Thyroid gland (tissue), 4 donors: ENCODE data around the gene LCE5A.
A peak's percentile ranks its signal among the peaks of the same experiment; 100 is the strongest.

Experiments
- POLR2A ChIP-seq, 2 donors: fragments of 450-650 bp; IDR thresholded peaks; one replicate each; pipeline ENCODE4 v1.6.1; 2017; ENCODE audit warnings: antibody characterized with exemption in 2 of 2, mild to moderate bottlenecking in 2 of 2, moderate library complexity in 1 of 2
- TF ChIP-seq, protein P1 (sequence below), 6 experiments: fragments of 200-600 bp in 3 of 6; fragments of 450-650 bp in 3 of 6; sonication (generic) in 3 of 6; IDR thresholded peaks; one replicate each; pipeline ENCODE4 v1.5.1; 2016 to 2019; ENCODE audit warnings: antibody characterized with exemption in 6 of 6, mild to moderate bottlenecking in 2 of 6, inconsistent platforms in 1 of 6, moderate library complexity in 1 of 6

GRCh38 chr1:152533327-152533938, 22.8 kb downstream of the LCE5A start:
- TF ChIP-seq, protein P1, sequence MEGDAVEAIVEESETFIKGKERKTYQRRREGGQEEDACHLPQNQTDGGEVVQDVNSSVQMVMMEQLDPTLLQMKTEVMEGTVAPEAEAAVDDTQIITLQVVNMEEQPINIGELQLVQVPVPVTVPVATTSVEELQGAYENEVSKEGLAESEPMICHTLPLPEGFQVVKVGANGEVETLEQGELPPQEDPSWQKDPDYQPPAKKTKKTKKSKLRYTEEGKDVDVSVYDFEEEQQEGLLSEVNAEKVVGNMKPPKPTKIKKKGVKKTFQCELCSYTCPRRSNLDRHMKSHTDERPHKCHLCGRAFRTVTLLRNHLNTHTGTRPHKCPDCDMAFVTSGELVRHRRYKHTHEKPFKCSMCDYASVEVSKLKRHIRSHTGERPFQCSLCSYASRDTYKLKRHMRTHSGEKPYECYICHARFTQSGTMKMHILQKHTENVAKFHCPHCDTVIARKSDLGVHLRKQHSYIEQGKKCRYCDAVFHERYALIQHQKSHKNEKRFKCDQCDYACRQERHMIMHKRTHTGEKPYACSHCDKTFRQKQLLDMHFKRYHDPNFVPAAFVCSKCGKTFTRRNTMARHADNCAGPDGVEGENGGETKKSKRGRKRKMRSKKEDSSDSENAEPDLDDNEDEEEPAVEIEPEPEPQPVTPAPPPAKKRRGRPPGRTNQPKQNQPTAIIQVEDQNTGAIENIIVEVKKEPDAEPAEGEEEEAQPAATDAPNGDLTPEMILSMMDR (IDR thresholded peaks at IDR 0.05), result peak in 3 of 6 experiments; percentile 11 to 35 (median 14)
- no peak for TF ChIP-seq POLR2A (IDR thresholded peaks at IDR 0.05)
